IPS DF 4.7 (cell line): ENCODE results near the gene BCKDK.

Experiments used
- DNase-seq: peaks from one replicate; pipeline ENCODE4 v3.0.0-alpha.2; 2013; ENCODE audit warnings: low spot score; ENCODE audit errors: extremely low read depth

BCKDK gene

DNA sequence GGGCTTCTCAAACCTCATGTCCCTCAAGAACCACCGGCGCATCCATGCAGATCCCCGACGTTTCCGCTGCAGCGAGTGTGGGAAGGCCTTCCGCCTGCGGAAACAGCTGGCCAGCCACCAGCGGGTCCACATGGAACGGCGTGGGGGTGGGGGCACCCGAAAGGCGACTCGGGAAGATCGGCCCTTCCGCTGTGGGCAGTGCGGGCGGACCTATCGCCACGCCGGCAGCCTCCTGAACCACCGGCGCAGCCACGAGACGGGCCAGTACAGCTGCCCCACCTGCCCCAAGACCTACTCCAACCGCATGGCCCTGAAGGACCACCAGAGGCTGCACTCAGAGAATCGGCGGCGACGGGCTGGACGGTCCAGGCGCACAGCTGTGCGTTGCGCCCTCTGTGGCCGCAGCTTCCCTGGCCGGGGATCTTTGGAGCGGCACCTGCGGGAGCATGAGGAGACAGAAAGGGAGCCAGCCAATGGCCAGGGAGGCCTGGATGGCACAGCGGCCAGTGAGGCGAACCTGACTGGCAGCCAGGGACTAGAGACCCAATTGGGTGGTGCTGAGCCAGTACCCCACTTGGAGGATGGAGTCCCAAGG is 28.1 kb upstream of the BCKDK start:
- DNase-seq: no peak

DNA sequence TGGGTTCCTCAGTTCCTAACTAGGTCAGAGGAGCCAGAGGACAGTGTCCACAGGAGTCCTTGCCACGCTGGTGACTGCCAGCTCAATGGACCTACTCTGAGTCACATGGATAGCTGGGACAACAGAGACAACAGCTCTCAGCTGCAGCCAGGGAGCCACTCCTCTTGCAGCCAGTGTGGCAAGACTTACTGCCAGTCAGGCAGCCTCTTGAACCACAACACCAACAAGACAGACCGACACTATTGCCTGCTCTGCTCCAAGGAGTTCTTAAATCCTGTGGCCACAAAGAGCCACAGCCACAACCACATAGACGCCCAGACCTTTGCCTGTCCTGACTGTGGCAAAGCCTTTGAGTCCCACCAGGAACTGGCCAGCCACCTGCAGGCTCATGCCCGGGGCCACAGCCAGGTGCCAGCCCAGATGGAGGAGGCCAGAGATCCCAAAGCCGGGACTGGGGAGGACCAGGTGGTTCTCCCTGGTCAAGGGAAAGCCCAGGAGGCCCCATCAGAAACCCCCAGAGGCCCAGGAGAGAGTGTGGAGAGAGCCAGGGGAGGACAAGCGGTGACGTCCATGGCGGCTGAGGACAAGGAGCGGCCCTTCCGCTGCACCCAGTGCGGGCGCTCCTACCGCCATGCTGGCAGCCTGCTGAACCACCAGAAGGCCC is 27.3 kb upstream of the BCKDK start:
- DNase-seq: no peak

DNA sequence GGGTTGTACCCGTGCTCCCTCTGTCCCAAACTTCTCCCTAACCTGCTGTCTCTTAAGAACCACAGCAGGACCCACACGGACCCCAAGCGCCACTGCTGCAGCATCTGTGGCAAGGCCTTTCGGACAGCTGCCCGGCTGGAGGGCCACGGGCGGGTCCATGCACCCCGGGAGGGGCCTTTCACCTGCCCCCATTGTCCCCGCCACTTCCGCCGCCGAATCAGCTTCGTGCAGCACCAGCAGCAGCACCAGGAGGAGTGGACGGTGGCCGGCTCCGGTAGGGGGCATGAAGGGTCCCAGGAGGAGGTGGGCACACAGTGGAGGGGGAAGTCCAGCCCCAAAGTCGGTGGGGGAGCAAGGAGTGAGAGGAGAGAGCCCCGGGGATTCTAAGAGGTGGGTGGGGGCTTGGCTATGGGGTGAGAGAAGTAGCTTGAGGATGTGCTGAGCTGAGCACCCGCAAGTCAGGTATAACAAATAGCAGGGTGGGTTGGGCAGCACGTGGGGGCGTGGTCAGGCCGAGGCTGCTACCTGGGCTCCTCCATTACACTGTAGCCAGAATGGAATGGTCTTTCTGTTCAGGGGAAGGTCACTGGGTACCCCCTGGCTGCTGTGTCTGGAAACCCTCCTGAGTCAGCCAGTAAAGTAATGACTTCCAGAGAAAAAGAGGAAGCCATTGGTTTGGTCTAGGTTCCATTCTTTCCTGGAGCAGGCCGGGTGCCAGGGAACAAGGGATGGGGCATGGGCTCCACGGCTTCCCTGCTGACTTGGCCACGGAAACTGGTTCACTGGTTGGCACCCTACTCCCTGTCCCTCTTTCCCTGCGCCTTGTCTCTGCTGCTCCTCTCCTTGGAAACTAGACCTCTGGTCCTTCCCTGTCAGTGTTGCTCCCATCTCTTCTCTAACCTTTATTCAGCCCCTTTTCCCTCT is 26.5 kb upstream of the BCKDK start:
- DNase-seq: no peak

DNA sequence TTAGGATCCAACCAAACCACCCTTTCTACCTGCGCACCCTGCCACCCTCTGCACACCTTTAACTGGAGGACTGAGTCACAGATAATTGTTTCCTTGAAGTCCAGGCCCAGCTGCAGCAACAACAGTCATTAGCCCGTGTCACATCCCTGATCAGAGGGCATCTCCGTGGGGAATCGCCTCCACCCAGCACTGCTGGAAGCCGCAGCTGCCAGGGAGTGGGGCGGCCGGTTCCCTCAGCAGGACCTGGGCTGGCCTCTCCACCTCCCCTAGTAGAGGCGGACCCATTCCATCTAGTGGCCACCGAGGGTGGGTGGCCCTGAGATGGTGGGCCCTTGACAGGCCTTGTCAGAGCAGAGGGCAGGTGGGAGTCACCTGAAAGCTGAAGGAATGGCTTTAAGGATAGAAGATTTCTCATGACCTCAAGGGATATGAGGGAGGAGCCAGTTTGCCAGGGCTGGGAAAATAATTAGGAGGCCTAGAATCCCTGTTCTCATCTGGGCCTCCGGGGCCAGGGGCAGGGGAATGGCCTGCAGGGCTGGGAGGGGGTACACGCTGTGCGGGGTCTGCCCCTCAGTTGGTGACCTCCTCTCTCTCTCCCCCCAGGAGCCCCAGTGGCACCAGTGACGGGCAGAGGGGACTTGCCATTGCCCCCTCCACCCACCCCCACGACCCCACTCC is 25.7 kb upstream of the BCKDK start:
- DNase-seq: no peak

DNA sequence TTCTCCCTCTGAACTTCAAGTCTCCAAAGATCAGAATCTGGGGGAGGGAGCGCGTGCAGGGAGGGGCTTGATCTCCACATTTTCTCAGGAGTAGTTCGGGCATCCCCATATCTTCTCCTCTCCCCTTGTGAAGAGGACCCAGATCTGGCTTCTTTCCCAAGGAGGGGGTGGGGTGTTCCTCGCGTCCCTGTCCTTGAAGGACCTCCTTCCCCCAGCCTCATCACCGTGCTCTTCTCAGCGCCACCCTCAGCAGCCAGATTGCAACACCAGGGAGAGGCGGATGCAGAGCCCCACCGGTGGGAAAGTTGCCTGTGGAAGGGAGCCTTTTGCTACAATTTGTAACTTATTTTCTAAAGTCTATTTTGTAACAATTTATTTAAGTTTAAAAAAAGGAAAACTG is 25.1 kb upstream of the BCKDK start:
- DNase-seq: no peak

DNA sequence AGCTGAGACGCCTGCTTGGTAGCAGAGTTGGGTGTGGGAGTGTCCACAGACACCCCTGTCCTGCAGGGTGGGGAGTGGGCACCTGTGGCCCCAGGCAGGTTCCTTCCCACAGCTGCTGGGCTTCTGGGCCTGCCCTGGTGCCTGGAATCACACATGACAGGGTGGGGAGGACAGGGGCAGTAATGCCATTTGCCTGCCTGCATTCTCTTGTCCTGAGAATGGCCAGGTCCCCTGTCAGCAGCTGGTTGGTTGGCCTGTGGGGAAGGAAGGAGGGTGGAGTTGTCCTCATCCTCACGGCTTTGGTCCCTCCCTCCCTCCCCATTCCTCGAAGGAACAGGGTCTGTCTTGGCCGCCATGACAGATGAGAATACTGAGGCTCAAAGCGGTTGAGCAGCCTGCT is 24.6 kb upstream of the BCKDK start:
- DNase-seq: no peak

DNA sequence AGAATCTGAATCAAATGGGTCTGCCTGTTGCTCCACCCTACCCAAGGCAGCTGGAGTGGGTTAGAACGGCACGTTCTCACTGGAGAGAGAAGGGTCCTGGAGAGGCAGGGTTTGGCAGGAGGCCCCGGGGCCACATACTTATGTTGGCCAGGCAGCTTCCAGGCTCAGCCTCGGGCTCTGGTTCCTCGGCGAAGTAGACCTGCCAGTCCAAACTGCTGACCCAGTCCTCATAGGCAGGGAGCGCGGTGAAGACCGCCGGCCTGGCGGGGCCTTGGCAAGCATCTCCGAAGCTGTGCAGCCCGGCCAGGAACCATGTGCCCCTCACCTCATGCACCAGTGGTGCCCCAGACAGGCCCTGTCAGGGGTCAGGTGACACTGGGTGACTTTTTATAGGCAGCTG is 24.2 kb upstream of the BCKDK start:
- DNase-seq: no peak

DNA sequence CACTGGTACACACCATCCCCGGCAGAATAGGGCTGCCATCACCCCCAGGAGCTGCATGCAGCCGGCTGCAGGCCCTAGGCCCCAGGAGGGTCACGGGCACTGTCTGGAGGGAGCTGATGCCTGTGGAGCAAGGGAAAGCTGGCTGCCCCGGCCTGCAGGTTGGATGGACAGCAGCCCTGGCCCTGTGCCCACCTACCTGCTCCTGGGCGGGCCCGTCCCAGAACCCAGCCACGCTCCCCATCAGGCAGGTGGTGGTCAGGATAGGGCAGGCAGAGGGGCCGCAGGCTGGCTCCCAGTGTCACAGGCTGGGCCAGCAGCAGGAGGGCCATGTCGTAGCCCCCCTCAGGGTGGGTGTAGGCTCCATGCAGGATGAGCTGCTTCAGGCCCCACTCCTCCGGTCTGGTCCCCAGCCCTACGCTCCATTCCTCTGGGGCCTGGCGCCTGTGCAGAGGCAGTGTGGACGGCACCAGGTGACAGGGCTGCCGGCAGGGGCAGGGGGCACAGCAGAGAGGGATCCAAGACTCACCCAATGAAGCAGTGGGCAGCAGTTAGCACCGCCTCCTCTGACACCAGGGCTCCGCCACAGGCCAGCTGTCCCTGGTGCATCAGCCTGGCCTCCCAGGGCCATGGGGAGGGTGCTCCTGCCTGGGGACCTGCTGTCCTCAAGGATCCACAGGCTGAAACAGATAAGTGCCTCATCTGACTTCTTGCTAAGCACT is 23.4 kb upstream of the BCKDK start:
- DNase-seq: no peak

DNA sequence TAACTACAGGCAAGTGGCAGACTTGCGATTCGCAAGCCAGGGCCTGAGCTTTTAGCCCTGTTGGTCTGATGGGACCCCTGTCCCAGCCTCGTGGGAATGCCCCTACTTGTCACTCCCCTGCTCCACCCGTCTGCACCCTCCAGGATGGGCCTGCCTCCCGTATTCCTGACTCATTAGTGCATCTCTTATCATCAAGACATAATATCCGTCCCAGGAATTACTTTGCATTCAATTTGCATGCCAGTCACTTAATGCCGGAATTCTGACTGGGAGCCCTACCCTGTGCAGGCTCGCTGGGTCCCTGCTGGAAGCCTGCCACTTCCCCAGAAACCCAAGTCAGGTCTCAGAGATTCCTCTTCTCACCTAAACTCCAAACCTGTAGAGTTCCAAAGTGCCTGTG is 22.8 kb upstream of the BCKDK start:
- no peak for DNase-seq

DNA sequence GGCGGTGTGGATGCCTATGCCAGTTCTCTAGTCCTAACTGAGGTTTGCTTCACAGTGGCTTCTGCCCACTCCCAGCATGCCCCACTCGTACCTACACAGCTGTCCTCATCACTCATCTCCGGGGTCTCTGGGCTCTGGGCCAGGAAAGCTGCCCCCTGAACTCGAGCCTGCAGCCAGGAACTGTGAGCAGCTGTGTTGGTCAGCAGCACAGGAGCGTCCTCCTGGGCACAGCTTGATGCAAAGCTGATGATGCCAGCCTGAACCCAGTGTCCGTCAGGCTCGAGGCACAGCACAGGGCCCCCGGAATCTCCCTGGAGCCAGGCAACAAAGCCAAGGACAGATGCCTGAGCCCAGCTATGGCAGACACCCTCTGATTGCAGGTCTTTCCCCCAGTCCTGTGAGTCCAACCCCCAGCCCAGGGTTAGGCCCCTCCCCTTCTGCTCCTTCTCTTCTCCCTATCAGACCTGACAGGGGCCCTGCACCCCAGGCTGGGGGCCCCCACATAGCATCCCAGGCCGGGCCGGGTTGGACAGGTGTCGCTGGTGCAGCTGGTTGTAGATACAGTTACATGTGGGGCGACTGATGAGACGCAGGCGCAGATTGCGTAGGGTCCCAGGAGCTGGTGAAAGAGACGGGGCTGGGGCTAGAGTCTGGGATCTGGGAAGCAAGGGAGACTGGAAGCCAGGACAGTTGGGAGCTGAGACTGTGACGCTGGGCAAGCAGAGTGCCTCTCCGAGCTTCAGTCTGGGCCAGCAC is 22.1 kb upstream of the BCKDK start:
- no peak for DNase-seq

DNA sequence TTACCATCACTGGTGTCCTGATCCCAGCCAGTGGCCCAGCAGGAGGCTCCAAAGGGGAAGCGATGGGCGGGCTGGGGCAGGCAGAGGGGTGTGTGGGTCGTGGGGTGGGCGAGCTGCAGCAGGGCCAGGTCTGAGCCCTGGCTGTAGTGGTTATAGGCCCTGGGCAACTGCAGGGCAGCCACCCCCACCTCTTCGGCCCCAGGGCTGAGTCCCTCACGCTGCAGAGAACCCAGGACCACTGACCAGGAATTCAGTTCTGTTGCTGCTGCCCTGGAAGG is 21.6 kb upstream of the BCKDK start:
- DNase-seq: no peak

DNA sequence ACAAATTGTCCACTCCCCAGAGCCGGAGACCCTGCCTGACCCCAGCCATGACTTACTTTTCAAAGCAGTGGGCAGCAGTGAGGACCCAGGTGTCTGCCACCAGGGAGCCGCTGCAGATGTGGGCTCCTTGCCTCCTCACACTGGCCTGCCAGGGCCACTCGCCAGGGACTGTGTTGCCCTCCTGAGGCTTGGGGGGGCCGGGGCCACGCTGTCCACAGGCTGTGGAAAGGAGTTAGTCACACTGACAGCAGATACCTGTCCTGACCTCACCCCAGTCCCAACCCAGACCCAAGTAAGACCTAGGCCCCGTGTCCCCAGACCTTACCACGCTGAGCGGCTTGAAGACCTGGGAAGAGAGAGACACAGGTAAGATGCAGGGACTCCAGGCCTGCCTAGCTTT is 20.7 kb upstream of the BCKDK start:
- DNase-seq: no peak

DNA sequence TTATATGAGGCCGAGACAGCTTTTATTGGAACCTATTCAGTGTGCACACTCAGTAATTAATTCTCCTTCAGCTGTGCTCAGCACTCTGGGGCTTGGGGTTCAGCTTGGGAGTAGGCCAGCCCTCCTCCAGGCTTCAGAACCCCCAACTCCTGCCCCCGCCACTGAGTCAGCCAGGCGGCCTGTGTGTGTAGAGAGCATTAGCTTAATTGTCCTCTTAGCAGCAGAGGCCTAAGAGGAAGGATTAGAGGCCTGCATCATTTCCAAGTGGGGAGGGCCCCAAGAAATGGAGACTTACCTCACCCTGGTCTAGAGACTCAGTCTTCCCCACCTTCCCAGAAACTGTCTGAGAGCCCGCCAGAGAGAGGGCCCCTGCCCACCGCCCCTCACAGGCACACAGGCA is 20.2 kb upstream of the BCKDK start:
- no peak for DNase-seq

DNA sequence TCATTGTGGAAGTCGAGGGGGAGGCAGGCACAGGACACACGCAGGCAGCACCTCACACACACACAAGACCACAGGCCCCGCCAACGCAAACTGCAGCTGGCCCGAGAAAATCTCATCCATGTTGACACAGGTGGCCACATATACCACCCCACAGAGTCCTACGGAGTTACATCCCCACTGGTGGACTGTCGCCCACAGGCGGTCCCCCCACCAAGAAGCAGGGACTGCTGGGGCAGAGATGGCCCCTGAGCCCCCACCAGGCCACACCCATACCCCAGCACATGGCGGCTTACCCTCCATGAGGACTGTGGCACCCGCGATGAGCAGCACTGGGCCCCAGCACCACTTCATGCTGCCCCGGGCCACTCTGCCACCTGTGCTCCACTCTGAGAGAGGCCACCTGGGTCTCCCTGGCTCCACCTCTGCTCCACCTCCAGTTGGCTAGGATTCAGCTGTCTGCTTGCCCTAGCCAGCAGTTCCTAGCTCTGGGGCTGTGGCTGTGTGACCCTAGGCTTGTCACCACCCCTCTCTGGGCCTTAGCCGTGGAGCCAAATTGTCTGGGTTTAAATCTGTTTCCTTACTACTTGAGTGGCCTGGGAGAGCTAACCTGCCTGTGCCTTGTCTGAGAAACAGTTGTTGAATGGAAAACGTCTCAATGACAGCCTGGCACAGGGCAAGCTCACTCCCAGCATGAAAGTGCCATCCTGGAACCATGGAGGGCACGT is 19.6 kb upstream of the BCKDK start, which contains the start of gene PRSS53:
PRSS53 (minus strand) TSS at position 485 of the 725 bp plus-strand sequence; CDS start at position 351, 134 bp downstream.
- no peak for DNase-seq

DNA sequence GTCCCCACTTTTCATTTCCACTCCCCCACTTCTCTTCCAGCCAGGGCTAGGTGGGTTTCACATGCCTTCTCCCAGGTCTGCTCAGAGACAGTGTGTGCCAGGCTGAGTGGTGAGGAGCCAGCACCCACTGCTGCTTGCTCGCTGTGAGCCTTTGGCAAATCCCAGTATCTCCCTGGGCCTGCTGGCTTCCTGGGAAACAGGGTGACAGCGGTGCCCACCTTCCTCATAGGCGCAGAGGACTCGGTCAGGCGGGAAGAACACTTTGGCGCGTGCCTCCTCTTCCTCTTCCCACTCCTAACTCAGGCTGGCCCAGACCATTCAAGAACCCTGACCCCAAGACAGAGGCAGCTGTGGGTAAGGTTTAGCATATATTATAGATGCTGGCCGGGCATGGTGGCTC is 19.0 kb upstream of the BCKDK start:
- DNase-seq: no peak

DNA sequence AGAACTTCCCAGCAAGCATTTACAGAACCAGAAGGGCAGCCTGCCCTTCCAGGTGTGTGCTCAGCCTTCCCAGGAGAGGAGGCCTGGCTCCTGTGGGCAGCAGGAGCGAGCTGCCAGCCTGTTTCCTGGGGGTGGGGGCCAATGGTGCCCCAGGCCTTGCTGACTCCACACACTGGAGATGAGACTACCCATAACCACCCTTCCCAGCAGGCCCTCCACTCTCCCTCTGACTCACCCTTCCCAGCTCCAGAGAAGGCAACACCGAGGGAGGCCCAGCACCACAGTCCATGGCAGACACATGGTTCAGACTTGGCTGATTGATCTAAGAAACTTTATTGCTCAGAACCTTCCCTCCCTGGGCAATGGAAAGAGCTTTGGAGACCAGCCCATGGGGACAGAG is 17.6 kb upstream of the BCKDK start:
- no peak for DNase-seq

DNA sequence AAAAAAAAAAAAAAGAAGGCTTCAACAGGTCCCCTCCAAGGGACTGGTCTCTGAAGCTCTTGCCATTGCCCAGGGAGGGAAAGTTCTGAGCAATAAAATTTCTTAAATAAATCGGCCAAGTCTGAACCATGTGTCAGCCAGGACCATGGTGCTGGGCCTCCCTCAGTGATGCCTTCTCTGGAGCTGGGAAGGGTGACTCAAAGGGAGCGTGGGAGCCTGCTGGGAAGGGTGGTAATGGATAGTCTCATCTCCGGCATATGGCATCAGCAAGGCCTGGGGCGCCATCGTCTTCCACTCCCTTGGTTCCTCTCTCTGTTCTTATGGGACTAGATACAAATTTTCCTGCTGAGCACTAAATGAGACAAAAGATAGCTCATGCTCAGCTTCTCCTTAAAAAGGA is 15.9 kb upstream of the BCKDK start:
- no peak for DNase-seq

DNA sequence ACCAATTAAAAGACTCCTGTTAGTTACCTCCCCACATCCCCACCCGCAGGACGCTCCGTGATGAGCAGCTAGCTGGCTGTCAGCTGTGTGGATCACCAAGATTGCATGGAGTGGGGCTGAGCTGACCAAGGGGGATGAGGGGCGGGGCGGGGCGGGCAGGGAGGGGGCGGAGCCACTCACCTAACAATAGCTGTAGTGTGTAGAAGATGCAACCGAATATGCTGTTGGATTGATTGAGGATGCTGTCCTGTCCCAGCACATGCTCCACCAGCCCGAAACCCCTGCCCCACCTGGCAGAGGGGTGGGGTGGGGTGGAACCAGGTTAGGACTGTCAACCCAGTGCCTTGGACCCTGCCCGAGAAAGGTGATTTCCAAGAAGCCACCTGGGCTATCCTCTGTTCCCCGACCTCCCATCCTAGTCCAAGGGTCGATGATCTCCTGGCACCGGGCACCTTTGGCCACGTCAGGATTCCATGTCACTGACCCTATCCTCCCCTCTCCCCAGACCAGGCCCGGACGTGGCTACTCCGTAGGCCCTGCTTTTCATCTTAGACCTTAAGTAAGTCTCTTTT is 15.0 kb upstream of the BCKDK start:
- no peak for DNase-seq

DNA sequence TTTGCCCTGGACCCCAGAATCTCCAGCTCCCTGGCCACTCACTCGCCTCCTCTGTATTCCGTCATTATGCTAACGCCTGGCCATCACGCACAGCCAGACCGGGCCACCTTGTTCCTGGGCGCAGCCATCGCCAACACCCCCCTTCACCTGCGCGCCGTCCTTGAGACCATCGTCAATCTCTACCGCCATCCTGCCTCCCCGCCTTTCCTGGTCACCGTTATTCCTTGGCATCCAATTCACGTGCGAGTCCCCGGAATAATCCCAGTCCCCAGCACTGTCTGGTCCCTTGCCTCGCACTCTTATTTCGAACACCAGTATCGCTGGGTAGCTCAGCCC is 14.1 kb upstream of the BCKDK start:
- no peak for DNase-seq
